HepG2 (cell line): ENCODE measurements around the gene C1orf141. TPM values are rescaled to one million over a fixed set of nuclear protein-coding genes. Genes with fewer than 3 reads are reported as not detected.

Experiments
- AKAP8 ChIP-seq: sonication (generic); formaldehyde crosslinking; IDR thresholded peaks from 2 replicates; pipeline ENCODE4 v1.5.1; 2020; ENCODE audit warnings: mild to moderate bottlenecking, missing genetic modification reagents
- FOXP1 ChIP-seq, 2 experiments: fragments of 450-650 bp in 1 of 2; IDR thresholded peaks; 2 replicates each; pipeline ENCODE4 v1.6.1; 2017 to 2018; ENCODE audit warnings: antibody characterized with exemption in 1 of 2
- GFI1 ChIP-seq: sonication (generic); formaldehyde crosslinking; IDR thresholded peaks from 2 replicates; pipeline ENCODE4 v1.5.0; 2020; ENCODE audit warnings: missing genetic modification reagents, mild to moderate bottlenecking, borderline replicate concordance
- MAFK ChIP-seq, 2 experiments: IDR thresholded peaks in 1 of 2; conservative IDR thresholded peaks in 1 of 2; 2 replicates each; pipeline ENCODE4 v1.6.1; 2011; ENCODE audit warnings: improper control_type of control experiment in 2 of 2, low read length in 2 of 2
- MYC ChIP-seq: sonication (generic); formaldehyde crosslinking; IDR thresholded peaks from 2 replicates; pipeline ENCODE4 v1.9.0; 2021; ENCODE audit warnings: missing genetic modification reagents, borderline replicate concordance
- NKX3-1 ChIP-seq: sonication (generic); formaldehyde crosslinking; IDR thresholded peaks from 2 replicates; pipeline ENCODE4 v1.5.0; 2020; ENCODE audit warnings: missing genetic modification reagents
- NPAS2 ChIP-seq: sonication (generic); formaldehyde crosslinking; IDR thresholded peaks from 2 replicates; pipeline ENCODE4 v1.8.0; 2022; ENCODE audit warnings: mild to moderate bottlenecking, missing genetic modification reagents, borderline replicate concordance
- PAX8 ChIP-seq: sonication (generic); formaldehyde crosslinking; IDR thresholded peaks from 2 replicates; pipeline ENCODE4 v1.8.0; 2022; ENCODE audit warnings: mild to moderate bottlenecking, missing genetic modification reagents, borderline replicate concordance
- SMARCC2 ChIP-seq: fragments of 450-650 bp; IDR thresholded peaks from 2 replicates; pipeline ENCODE4 v1.6.1; 2017; ENCODE audit warnings: antibody characterized with exemption, mild to moderate bottlenecking
- SP1 ChIP-seq, 2 experiments: fragments of 450-650 bp in 1 of 2; sonication (generic) in 1 of 2; formaldehyde crosslinking in 1 of 2; IDR thresholded peaks; 2 replicates each; pipeline versions ENCODE4 v1.4.0 to v1.6.1; 2016 to 2020; ENCODE audit warnings: missing genetic modification reagents in 1 of 2
- TRIM24 ChIP-seq: sonication (generic); formaldehyde crosslinking; IDR thresholded peaks from 2 replicates; pipeline ENCODE4 v1.8.0; 2022; ENCODE audit warnings: mild to moderate bottlenecking, missing genetic modification reagents
- ZNF138 ChIP-seq: sonication (generic); formaldehyde crosslinking; IDR thresholded peaks from 2 replicates; pipeline ENCODE4 v1.5.0; 2020; ENCODE audit warnings: mild to moderate bottlenecking, low read depth, missing genetic modification reagents
- ZNF329 ChIP-seq: sonication (generic); formaldehyde crosslinking; IDR thresholded peaks from 2 replicates; pipeline ENCODE4 v1.9.0; 2021; ENCODE audit warnings: low read depth, mild to moderate bottlenecking, missing genetic modification reagents
- ZNF639 ChIP-seq: conservative IDR thresholded peaks from 2 replicates; pipeline ENCODE4 v1.6.1; 2018; ENCODE audit warnings: missing genetic modification reagents
- ZSCAN9 ChIP-seq: IDR thresholded peaks from 2 replicates; pipeline ENCODE4 v1.6.1; 2016; ENCODE audit warnings: borderline replicate concordance
- polyA plus RNA-seq, 8 experiments: library from polyadenylated mRNA; depleted of rRNA in 3 of 8; stranded (reverse) in 7 of 8; unstranded in 1 of 8; fragments of >200 nt; fragmentation: Illumina TruSeq in 4 of 8; extraction: Trizol in 4 of 8; gene quantifications; 2 replicates each; pipeline versions ENCODE4 v1.2.1 to v1.2.3, GENCODE V29; 2011 to 2016; ENCODE audit warnings: low read depth in 4 of 8, missing spikeins in 1 of 8, mixed read lengths in 1 of 8; ENCODE audit not compliant: insufficient read depth in 1 of 8
- total RNA-seq, 5 experiments: library from RNA; depleted of rRNA; stranded (reverse); fragments of >200 nt; fragmentation: Illumina TruSeq; extraction: Trizol; gene quantifications; 2 replicates each; pipeline ENCODE4 v1.2.3, GENCODE V29; 2016; ENCODE audit warnings: low read depth in 1 of 5
- TF ChIP-seq, protein P1 (sequence below): sonication (generic); formaldehyde crosslinking; IDR thresholded peaks from 2 replicates; pipeline ENCODE4 v1.4.0; 2020; ENCODE audit warnings: missing genetic modification reagents, mild to moderate bottlenecking, borderline replicate concordance
- TF ChIP-seq, protein P2 (sequence below): sonication (generic); formaldehyde crosslinking; IDR thresholded peaks from 2 replicates; pipeline ENCODE4 v1.4.0; 2020; ENCODE audit warnings: missing genetic modification reagents
- TF ChIP-seq, protein P3 (sequence below): sonication (generic); formaldehyde crosslinking; IDR thresholded peaks from 2 replicates; pipeline ENCODE4 v1.8.0; 2023; ENCODE audit warnings: mild to moderate bottlenecking, missing genetic modification reagents
- TF ChIP-seq, protein P4 (sequence below): IDR thresholded peaks from 2 replicates; pipeline ENCODE4 v1.6.1; 2012; ENCODE audit warnings: inconsistent platforms
- TF ChIP-seq, protein P5 (sequence below): IDR thresholded peaks from 2 replicates; pipeline ENCODE4 v1.6.1; 2016

C1orf141 gene
- total and polyA plus RNA-seq, 2 of the 13 experiments (the other 11 are each of a cell fraction or from before 2014, with no cell fraction given) = not detected

DNA sequence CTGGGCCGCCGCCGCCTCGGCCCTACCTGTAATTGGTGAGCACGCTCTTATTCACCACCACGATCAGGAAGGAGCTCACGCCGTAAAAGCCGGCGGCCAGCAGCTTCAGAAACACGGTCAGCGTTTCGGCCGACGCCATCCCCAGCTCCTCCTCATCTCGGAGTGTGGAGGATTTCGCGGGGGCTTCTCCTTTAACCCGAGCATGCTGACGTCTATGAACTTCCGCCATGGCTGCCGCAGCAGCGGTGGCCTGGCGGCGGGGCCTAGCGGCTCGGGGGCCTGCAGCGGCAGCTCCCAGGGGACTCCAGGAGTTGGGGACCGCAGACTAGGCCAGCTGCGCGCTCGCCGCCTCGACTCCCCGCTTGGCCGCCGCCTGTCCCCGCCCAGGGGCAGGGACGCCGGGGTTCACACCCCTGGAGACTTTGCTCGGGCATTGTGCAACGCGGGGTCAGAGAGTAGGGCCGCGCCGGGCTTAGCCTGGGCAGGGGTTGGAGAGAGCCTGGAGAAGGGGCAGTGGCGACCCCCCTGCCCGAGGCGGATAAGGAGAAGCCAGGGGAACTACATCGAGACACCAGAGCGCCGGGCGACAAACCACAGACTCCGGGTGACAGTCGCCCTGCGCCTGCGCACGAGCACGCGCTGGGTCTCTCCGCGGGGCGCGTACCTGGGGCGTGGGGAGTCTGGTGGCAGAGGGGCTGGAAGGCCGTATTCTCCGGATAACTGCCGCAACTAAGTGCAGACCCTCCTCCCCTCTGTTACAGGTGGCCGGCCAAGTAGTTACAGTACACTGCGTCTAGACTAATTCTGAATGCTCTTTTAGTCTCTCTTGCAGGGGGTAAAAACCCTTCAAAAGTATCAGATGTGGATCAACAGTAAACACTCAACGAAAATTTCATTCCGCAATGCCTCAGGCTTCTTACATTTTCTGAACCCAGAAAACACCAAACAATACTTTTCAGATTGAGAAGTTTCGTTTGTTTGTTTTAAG is 80.7 kb downstream of the C1orf141 start, which contains the start of gene SLC35D1 (continued):
- TF ChIP-seq, protein P1, sequence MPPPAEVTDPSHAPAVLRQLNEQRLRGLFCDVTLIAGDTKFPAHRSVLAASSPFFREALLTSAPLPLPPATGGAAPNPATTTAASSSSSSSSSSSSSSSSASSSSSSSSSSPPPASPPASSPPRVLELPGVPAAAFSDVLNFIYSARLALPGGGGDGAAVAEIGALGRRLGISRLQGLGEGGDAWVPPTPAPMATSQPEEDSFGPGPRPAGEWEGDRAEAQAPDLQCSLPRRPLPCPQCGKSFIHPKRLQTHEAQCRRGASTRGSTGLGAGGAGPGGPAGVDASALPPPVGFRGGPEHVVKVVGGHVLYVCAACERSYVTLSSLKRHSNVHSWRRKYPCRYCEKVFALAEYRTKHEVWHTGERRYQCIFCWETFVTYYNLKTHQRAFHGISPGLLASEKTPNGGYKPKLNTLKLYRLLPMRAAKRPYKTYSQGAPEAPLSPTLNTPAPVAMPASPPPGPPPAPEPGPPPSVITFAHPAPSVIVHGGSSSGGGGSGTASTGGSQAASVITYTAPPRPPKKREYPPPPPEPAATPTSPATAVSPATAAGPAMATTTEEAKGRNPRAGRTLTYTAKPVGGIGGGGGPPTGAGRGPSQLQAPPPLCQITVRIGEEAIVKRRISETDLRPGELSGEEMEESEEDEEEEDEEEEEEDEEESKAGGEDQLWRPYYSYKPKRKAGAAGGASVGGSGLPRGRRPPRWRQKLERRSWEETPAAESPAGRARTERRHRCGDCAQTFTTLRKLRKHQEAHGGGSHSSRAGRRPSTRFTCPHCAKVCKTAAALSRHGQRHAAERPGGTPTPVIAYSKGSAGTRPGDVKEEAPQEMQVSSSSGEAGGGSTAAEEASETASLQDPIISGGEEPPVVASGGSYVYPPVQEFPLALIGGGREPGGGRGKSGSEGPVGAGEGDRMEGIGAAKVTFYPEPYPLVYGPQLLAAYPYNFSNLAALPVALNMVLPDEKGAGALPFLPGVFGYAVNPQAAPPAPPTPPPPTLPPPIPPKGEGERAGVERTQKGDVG = no peak
- TF ChIP-seq ZSCAN9 (CRISPR knock-in tag) = peak; percentile 30; the same call in 1 of the 2 replicates
- no peak for TF ChIP-seq MAFK (conservative IDR thresholded peaks at IDR 0.05 in 1 of 2, IDR thresholded peaks at IDR 0.05 in 1 of 2; ENCODE audit: low read length in 2 of 2)
- TF ChIP-seq ZNF639 (CRISPR knock-in tag) = peak; percentile 69; the same call in 1 of the 2 replicates
- peak; percentile 76; the same call in 1 of the 2 replicates for TF ChIP-seq ZNF138 (CRISPR knock-in tag)
- TF ChIP-seq TRIM24 (CRISPR knock-in tag) = 0 out of 2 replicates have a peak, but pooled peaks have one; percentile 44
- no peak; the same call in 1 of the 2 replicates for TF ChIP-seq NKX3-1
- TF ChIP-seq PAX8 (CRISPR knock-in tag) = peak; percentile 79; the same call in 1 of the 2 replicates
- TF ChIP-seq, protein P2, sequence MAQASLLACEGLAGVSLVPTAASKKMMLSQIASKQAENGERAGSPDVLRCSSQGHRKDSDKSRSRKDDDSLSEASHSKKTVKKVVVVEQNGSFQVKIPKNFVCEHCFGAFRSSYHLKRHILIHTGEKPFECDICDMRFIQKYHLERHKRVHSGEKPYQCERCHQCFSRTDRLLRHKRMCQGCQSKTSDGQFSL (CRISPR knock-in tag) = no peak
- TF ChIP-seq AKAP8 (CRISPR knock-in tag) = no peak
- TF ChIP-seq, protein P3, sequence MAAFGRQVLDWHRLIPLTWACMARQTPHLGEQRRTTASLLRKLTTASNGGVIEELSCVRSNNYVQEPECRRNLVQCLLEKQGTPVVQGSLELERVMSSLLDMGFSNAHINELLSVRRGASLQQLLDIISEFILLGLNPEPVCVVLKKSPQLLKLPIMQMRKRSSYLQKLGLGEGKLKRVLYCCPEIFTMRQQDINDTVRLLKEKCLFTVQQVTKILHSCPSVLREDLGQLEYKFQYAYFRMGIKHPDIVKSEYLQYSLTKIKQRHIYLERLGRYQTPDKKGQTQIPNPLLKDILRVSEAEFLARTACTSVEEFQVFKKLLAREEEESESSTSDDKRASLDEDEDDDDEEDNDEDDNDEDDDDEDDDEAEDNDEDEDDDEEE = no peak
- TF ChIP-seq MYC (CRISPR knock-in tag) = peak; percentile 79; the same call in 1 of the 2 replicates
- TF ChIP-seq GFI1 = peak; percentile 52; the same call in 1 of the 2 replicates
- TF ChIP-seq ZNF329 (CRISPR knock-in tag) = no peak
- TF ChIP-seq FOXP1 (IDR thresholded peaks at IDR 0.05) = no peak
- TF ChIP-seq FOXP1 (CRISPR knock-in tag; IDR thresholded peaks at IDR 0.05) = 0 out of 2 replicates have a peak, but pooled peaks have one; percentile 9
- TF ChIP-seq, protein P4, sequence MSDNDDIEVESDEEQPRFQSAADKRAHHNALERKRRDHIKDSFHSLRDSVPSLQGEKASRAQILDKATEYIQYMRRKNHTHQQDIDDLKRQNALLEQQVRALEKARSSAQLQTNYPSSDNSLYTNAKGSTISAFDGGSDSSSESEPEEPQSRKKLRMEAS = peak; percentile 73
- no peak for TF ChIP-seq NPAS2 (CRISPR knock-in tag)
- TF ChIP-seq SMARCC2 = no peak
- TF ChIP-seq, protein P5, sequence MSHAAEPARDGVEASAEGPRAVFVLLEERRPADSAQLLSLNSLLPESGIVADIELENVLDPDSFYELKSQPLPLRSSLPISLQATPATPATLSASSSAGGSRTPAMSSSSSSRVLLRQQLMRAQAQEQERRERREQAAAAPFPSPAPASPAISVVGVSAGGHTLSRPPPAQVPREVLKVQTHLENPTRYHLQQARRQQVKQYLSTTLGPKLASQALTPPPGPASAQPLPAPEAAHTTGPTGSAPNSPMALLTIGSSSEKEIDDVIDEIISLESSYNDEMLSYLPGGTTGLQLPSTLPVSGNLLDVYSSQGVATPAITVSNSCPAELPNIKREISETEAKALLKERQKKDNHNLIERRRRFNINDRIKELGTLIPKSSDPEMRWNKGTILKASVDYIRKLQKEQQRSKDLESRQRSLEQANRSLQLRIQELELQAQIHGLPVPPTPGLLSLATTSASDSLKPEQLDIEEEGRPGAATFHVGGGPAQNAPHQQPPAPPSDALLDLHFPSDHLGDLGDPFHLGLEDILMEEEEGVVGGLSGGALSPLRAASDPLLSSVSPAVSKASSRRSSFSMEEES (CRISPR knock-in tag) = peak; percentile 46; the same call in 1 of the 2 replicates
- TF ChIP-seq SP1 (IDR thresholded peaks at IDR 0.05) = no peak
- TF ChIP-seq SP1 (CRISPR knock-in tag; IDR thresholded peaks at IDR 0.05) = 0 out of 2 replicates have a peak, but pooled peaks have one; percentile 21
